Mammary epithelial cell (primary cell): ENCODE results near the gene EPOP.
A peak's percentile ranks its signal among the peaks of the same experiment; 100 is the strongest.

ENCODE experiments used
- CTCF ChIP-seq, 2 donors: IDR thresholded peaks in 1 of 2; conservative IDR thresholded peaks in 1 of 2; 2 replicates each; pipeline ENCODE4 v1.5.1; 2011 to 2012; ENCODE audit warnings: inconsistent platforms in 2 of 2, low read length in 2 of 2, mild to moderate bottlenecking in 2 of 2, control low read depth in 1 of 2, low read depth in 1 of 2; ENCODE audit not compliant: insufficient read depth in 1 of 2; ENCODE audit errors: extremely low read depth in 1 of 2
- EZH2 ChIP-seq: IDR thresholded peaks from 2 replicates; pipeline ENCODE4 v1.6.1; 2012; ENCODE audit warnings: low read length, inconsistent platforms, borderline replicate concordance

GRCh38 chr17:38663125-38663751, 11.5 kb downstream of the EPOP start:
- peak; percentile 73 to 83 for TF ChIP-seq CTCF (conservative IDR thresholded peaks at IDR 0.05 in 1 of 2, IDR thresholded peaks at IDR 0.05 in 1 of 2; ENCODE audit: extremely low read depth in 1 of 2, insufficient read depth in 1 of 2, low read depth in 1 of 2, low read length in 2 of 2)
- no peak for TF ChIP-seq EZH2
